ENCODE results near the gene TNXB. TPM values are rescaled to one million over a fixed set of nuclear protein-coding genes. Genes with fewer than 3 reads are reported as not detected.

Gene TNXB, protein sequence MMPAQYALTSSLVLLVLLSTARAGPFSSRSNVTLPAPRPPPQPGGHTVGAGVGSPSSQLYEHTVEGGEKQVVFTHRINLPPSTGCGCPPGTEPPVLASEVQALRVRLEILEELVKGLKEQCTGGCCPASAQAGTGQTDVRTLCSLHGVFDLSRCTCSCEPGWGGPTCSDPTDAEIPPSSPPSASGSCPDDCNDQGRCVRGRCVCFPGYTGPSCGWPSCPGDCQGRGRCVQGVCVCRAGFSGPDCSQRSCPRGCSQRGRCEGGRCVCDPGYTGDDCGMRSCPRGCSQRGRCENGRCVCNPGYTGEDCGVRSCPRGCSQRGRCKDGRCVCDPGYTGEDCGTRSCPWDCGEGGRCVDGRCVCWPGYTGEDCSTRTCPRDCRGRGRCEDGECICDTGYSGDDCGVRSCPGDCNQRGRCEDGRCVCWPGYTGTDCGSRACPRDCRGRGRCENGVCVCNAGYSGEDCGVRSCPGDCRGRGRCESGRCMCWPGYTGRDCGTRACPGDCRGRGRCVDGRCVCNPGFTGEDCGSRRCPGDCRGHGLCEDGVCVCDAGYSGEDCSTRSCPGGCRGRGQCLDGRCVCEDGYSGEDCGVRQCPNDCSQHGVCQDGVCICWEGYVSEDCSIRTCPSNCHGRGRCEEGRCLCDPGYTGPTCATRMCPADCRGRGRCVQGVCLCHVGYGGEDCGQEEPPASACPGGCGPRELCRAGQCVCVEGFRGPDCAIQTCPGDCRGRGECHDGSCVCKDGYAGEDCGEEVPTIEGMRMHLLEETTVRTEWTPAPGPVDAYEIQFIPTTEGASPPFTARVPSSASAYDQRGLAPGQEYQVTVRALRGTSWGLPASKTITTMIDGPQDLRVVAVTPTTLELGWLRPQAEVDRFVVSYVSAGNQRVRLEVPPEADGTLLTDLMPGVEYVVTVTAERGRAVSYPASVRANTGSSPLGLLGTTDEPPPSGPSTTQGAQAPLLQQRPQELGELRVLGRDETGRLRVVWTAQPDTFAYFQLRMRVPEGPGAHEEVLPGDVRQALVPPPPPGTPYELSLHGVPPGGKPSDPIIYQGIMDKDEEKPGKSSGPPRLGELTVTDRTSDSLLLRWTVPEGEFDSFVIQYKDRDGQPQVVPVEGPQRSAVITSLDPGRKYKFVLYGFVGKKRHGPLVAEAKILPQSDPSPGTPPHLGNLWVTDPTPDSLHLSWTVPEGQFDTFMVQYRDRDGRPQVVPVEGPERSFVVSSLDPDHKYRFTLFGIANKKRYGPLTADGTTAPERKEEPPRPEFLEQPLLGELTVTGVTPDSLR (N-terminal part only)
- total RNA-seq = 1 to 10 TPM; 4.0 to 9.3 TPM
- polyA plus RNA-seq (2013, experiment 1 of 2) = 2.2 TPM
- polyA plus RNA-seq (2013, experiment 2 of 2) = 3.7 TPM
- long read RNA-seq, experiment 1 = 0 reads
- long read RNA-seq, experiment 2, partial matches to known transcripts = 2 of 5 reads
- long read RNA-seq, experiment 2, other reads (novel, unspliced or antisense) = 2 of 5 reads
- long read RNA-seq, experiment 3, partial matches to known transcripts = 0 of 1 reads
- long read RNA-seq, experiment 3, other reads (novel, unspliced or antisense) = 0 of 1 reads
- long read RNA-seq, experiment 4 = 0 reads

DNA sequence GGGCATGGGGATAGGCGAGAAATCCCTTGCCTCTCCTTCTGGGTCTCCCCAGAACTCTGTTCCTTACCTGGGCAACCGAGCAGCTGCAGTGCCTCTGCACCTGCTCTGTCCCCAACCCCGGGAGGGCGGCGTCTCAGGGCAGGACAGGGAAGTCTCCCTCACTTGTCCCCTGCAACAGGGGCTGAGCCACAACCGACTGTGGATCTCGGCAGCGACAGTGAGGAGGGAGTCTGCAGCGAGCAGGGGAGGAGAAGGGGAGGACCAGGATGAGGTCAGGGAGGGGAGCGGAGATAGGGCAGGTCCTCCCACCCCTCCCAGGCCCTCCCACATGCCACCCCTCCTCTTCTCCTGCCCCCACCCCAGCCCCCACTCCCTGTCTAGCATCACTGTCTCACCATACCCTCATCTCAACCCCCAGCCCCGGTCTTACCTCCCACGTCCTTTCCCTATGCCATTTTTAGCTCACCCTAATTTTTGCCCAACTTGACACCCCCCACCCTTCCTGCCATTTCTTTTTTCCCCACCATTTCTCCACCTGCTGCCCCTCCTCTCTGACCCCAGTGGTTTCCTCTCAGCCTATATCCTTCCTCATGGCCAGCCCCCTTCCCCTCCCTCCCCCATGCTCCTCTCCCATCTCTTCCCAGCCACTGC is at the start of gene TNXB:
TSS of gene TNXB (minus strand) at position 225 of the 651 bp plus-strand sequence. CDS start 11,140 bp downstream, outside the sequence.
- Histone ChIP-seq H3K27ac (ENCODE audit: low read depth, low read length) (no peak within 1 kb of the TSS), H3K9me3 (ENCODE audit: control insufficient read depth, low read length) (no peaks in the 10 kb centered on the region), H3K36me3 (ENCODE audit: control insufficient read depth, insufficient read depth, low read length) (no peaks in the 10 kb centered on the region), H3K27me3 (ENCODE audit: control insufficient read depth, insufficient read depth, low read length, poor library complexity, severe bottlenecking) (peaks cover 27% of the 10 kb centered on the region), H3K9ac (ENCODE audit: extremely low read depth, low read length, poor library complexity, severe bottlenecking) (no peak within 1 kb of the TSS), H3K4me1 (ENCODE audit: control insufficient read depth, insufficient read depth, low read length) (peaks cover 9% of the 10 kb centered on the region), H3K4me3 (ENCODE audit: low read length) (no peak within 1 kb of the TSS)
- TF ChIP-seq, protein P1, sequence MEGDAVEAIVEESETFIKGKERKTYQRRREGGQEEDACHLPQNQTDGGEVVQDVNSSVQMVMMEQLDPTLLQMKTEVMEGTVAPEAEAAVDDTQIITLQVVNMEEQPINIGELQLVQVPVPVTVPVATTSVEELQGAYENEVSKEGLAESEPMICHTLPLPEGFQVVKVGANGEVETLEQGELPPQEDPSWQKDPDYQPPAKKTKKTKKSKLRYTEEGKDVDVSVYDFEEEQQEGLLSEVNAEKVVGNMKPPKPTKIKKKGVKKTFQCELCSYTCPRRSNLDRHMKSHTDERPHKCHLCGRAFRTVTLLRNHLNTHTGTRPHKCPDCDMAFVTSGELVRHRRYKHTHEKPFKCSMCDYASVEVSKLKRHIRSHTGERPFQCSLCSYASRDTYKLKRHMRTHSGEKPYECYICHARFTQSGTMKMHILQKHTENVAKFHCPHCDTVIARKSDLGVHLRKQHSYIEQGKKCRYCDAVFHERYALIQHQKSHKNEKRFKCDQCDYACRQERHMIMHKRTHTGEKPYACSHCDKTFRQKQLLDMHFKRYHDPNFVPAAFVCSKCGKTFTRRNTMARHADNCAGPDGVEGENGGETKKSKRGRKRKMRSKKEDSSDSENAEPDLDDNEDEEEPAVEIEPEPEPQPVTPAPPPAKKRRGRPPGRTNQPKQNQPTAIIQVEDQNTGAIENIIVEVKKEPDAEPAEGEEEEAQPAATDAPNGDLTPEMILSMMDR (conservative IDR thresholded peaks at IDR 0.05) = no peak
- Mint-ChIP-seq H3K4me3 (no peak within 1 kb of the TSS), H3K9me3 (no peaks in the 10 kb centered on the region), H3K27me3 (ENCODE audit: insufficient read depth) (peaks cover 43% of the 10 kb centered on the region), H3K36me3 (ENCODE audit: low read depth) (no peaks in the 10 kb centered on the region), H3K27ac (peak within 1 kb of the TSS; percentile 69), H3K4me1 (peaks cover 16% of the 10 kb centered on the region)
- no peak for DNase-seq
- WGBS, 2 experiments (ENCODE audit: insufficient coverage in 1 of 2, insufficient read length in 1 of 2) = 20 to 42% methylated on average over 1 to 10 of the region's 12 CpGs

DNA sequence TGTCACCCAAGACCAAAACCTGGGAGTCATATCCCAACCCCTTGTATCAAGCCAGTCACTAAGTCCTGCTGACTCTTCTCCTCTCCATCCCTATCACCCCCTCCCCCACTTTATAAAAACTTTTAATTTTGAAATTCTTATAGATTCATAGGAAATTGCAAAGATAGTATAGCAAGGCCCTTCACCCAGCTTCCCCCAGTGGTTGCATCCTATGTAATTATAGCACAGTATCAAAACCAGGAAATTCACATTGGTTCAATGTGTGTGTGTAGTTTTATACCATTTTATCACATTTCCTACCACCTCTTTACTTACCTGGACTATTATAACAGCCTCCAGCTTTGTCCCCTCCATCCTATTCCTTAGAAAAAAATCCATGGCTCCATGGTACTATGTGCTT is 48.9 kb upstream of the TNXB start:
- Mint-ChIP-seq H3K4me1 (peaks cover 16% of the 10 kb centered on the region), H3K36me3 (ENCODE audit: low read depth) (peaks cover 59% of the 10 kb centered on the region), H3K27ac (no peak overlapping the region), H3K27me3 (ENCODE audit: insufficient read depth) (no peaks in the 10 kb centered on the region), H3K4me3 (no peak overlapping the region), H3K9me3 (peaks cover 11% of the 10 kb centered on the region)
- Histone ChIP-seq H3K27me3 (ENCODE audit: control insufficient read depth, insufficient read depth, low read length, poor library complexity, severe bottlenecking) (no peaks in the 10 kb centered on the region), H3K4me3 (ENCODE audit: low read length) (peak overlapping the region; percentile 5), H3K4me1 (ENCODE audit: control insufficient read depth, insufficient read depth, low read length) (peaks cover under 1% of the 10 kb centered on the region), H3K36me3 (ENCODE audit: control insufficient read depth, insufficient read depth, low read length) (peaks cover 47% of the 10 kb centered on the region), H3K9ac (ENCODE audit: extremely low read depth, low read length, poor library complexity, severe bottlenecking) (no peak overlapping the region), H3K9me3 (ENCODE audit: control insufficient read depth, low read length) (peaks cover 16% of the 10 kb centered on the region), H3K27ac (ENCODE audit: low read depth, low read length) (no peak overlapping the region)
- TF ChIP-seq, protein P1 (conservative IDR thresholded peaks at IDR 0.05) = no peak
- DNase-seq = no peak

All from endodermal cell (in vitro differentiated cells).